GM19455 (cell line): ENCODE measurements around the gene TMEM52.

Experiments used
- ATAC-seq: cut with Tn5 transposase; IDR thresholded peaks from one replicate; pipeline ENCODE4 v1.9.1; 2021; ENCODE audit not compliant: unreplicated experiment

The TMEM52 gene

GRCh38 chr1:1915911-1916840 is 2.9 kb downstream of the TMEM52 start:
- no peak for ATAC-seq

DNA sequence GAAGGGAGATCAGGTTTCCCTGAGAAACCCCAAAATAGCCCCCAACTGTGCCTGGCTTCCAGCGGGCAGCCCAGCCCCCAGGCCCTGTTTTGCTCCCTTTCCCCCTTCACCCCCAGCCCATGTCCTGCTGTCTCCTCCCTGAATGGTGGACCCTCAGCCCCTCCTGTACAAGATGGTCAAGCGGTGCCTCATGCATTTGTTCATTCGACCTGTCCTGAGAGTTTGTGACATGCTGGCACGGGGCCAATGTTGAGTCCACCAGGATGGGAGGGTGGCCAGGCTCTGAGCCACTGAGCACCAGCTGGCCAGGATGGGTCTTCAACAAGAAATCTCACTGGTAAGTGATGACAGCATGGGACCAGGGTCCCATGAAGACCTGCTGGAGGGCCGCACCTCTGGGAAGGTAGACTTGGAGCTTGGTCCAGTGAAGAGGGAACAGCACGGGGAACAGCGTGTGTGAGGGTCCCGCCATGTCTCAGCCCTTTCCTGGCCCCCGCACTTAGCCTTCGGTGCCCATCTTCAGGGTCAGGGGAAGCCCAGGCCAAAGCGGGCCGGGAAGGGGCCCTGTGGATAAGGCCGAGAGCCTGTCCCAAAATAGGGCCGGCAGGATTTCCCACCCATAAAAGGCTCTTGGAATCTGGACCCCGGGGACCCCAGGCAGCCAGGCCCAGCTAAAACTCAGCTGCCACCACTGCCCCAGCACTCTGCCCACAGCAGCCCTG is 3.9 kb downstream of the TMEM52 start, which contains the start of gene CALML6:
TSS of gene CALML6 (plus strand) at position 290 of the 722 bp plus-strand sequence. CDS start at position 311, 21 bp downstream.
- ATAC-seq = no peak

DNA sequence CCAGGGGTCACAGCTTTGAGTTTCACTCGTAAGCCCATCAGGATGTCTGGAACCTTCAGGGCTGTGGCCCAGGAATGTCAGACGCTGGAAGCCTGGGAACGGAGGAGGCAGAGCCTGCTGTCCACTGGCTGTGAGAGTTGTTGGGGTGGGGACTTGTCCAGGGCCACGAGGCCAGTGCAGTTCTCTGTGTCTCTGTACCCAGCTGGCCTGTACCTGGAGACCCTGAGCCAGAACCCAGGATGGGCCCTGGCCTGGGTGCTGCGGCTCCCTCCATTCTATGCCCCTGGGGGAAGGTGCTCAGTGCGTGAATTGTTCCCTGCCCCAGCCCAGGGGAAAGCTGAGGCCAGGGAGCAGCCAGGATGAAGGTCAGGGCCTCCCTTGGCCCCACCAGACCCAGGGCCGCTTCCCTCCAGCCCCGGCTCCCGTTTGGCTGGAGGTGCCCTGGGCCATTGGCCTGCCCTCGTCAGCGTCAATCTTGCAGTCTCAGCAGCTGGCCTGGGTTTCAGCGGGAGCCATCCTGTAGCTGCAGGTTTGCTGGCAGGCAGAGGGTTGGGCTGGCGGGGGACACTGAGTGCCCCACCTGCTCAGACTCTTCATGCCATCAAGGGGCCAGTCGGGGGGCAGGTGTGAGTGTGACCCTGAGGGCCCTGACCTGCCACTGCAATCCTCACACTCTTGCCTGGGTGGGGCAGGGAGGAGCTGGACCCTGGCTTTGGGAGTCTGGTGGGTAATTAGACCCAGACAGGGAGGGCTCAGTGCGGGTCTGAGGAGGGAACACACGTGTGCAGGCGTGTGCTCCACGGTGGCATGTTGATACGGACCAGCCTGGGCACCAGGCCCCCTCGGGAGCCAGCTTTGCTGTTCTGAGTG is 4.7 kb downstream of the TMEM52 start:
- ATAC-seq = no peak

GRCh38 chr1:1911350-1912041 is 7.6 kb downstream of the TMEM52 start:
- no peak for ATAC-seq

- no peak for ATAC-seq
Observed at GRCh38 chr1:1910651-1911331, 8.3 kb downstream of the TMEM52 start.

- ATAC-seq = no peak
Observed at GRCh38 chr1:1910033-1910465, 9.0 kb downstream of the TMEM52 start.

DNA sequence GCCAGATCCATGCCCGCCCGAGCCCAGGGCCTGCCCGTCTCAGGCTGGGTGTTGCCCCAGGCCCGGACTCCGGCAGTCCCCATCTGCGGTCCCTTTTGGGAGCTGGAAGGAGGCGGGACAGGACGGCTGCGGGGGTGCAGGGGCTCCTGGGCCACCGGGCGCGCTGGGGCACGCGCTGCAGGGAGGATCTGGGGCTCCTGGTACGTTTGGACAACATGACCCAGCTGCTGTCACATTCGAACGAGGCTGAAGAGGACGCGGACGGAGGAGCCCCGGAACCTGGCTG is 10.6 kb downstream of the TMEM52 start:
- ATAC-seq = no peak

DNA sequence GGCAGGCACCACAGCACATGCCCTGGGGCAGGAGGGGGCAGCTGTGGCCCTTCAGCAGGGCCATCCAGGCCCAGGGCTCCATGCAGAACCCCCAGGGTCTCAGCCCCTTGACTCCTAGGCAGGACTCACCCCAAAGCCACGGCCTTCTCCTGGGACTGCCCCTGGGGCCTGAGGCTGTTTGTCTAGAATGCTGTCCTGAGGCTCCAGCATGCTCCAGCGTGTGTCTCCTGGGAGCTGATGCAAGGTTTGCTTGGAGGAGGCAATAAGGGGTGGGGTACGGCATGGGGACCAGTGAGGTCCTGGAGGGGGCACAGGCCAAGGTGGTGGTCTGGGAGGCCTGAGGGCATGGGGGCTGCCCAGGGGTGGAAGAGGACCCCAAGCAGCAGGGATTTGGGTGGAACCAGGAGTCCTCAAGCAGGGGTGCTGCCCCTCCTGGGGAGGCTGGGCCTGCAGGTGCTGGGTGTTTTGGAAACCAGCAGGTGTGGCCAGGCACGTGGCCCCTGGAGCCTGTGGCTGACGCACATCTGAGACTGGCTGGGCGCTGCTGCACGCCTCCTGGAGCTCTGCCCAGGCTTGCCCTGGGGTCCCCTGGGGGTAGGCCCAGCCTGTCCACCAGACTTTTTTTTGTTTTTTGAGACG is 11.9 kb downstream of the TMEM52 start:
- no peak for ATAC-seq

GRCh38 chr1:1906185-1907097 is 12.6 kb downstream of the TMEM52 start:
- no peak for ATAC-seq

DNA sequence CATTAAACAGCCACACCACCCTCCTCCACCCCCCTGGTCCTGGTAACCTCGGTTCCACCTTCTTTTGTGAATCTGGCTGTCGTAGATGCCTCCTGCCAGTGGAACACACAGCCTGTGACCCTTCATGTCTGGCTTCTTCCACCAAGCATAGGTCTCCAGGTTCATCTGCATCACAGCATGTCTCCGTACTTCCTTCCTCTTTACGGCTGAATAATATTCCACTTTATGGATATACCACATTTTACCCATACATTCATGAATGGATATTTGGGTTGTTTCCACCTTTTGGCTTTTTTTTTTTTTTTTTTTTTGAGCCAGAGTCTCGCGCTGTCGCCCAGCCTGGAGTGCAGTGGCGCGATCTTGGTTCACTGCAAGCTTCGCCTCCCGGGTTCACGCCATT is 15.9 kb downstream of the TMEM52 start:
- no peak for ATAC-seq

DNA sequence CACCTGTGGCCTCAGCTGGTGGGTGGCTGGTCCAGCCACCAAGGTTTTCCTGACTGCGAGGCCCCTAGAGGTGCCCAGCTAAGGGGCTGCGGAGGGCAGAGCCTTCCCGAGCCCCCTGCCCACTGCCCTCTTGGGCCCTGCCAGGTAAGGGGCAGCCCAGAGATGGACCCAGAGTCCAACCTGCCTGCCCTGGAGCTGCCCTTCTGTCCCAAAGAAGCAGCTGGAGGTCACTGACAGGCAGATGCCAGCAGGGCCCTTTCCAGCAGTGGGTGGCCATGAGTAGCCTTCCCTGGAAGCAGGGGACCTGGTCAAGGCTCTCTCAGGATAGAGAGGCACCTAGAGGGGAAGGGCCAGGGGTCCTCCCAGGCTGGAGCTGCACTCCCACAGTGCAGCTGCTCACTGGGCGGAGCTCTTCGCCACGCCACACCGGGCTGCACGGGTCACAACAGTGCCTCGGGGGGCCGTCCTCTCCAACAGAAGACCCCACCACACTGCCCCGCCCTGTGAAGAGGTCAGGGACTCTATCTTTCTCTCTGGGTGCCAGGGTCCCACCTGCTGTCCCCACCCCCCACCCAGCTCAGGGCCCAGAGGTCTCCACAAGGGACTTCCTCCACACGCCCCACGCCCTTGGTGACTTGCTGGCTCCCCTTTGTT is 17.3 kb downstream of the TMEM52 start:
- no peak for ATAC-seq

GRCh38 chr1:1900883-1901640 is 18.0 kb downstream of the TMEM52 start:
- no peak for ATAC-seq

DNA sequence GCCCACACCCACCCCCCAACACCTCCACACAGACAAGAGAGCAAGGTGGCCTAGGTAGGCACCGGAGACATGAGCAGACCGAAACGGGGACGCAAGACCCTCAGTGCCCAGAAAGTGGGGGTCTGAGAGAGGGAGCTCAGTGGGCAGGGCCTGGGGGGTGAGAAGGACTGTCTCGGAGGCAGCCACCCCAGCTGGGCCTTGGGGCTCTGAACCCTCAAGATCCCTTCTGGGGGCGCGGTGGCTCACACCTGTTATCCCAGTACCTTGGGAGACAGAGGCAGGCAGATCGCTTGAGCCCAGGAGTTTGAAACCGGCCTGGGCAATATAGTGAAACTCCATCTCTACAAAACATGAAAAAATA is 19.1 kb downstream of the TMEM52 start:
- no peak for ATAC-seq

GRCh38 chr1:1899266-1899966 is 19.7 kb downstream of the TMEM52 start:
- no peak for ATAC-seq

DNA sequence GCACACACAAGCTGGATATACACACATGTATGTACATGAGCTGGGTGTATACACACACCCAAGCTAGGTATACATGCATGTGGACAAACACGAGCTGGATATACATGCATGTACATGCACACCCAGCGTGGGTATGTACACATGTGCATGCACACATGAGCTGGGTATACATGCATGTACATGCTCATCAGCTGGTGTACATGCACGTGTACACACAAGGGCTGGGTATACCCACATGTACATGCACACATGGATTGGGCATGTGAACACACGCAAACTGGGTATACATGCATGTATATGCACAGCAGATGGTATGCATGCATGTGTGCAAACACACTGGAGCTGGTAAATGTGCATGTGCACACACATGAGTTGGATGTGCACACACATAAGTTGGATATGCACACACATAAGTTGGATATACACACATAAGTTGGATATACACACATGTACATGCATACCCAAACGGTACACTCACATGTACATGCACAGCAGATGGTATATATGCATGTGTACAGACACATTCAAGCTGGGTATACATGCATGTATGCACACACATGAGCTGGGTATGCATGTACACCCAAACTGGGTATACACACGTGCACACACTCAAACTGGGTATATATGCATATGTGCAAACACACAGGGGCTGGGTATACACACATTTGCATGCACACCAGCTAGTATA is 20.7 kb downstream of the TMEM52 start:
- ATAC-seq = no peak
